Measurements from ENCODE around the gene CACNA2D4. TPM values are rescaled to one million over a fixed set of nuclear protein-coding genes. Genes with fewer than 3 reads are reported as not detected.

The CACNA2D4 gene
- polyA plus RNA-seq, 1 experiment = 0.22 TPM

GRCh38 chr12:1773937-1774655, 144.4 kb downstream of the CACNA2D4 start:
- Histone ChIP-seq H3K9me3 (ENCODE audit: control insufficient read depth, insufficient read depth, low read length) (no peaks in the 10 kb centered on the region), H3K27ac (ENCODE audit: low read depth, low read length) (no peak overlapping the region), H3K4me3 (ENCODE audit: low read depth, low read length) (no peak overlapping the region), H3K27me3 (ENCODE audit: control insufficient read depth, insufficient read depth, low read length) (no peaks in the 10 kb centered on the region)
- TF ChIP-seq, protein P1, sequence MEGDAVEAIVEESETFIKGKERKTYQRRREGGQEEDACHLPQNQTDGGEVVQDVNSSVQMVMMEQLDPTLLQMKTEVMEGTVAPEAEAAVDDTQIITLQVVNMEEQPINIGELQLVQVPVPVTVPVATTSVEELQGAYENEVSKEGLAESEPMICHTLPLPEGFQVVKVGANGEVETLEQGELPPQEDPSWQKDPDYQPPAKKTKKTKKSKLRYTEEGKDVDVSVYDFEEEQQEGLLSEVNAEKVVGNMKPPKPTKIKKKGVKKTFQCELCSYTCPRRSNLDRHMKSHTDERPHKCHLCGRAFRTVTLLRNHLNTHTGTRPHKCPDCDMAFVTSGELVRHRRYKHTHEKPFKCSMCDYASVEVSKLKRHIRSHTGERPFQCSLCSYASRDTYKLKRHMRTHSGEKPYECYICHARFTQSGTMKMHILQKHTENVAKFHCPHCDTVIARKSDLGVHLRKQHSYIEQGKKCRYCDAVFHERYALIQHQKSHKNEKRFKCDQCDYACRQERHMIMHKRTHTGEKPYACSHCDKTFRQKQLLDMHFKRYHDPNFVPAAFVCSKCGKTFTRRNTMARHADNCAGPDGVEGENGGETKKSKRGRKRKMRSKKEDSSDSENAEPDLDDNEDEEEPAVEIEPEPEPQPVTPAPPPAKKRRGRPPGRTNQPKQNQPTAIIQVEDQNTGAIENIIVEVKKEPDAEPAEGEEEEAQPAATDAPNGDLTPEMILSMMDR (IDR thresholded peaks at IDR 0.05; ENCODE audit: low read depth, low read length) = no peak
- ChIA-PET CTCF (interaction anchor here (1.3 kb wide), 1 partner anchor 17 kb away, joined by 5 read pairs; no protein-coding TSS in a partner anchor), POLR2A (no interaction called here)
- no peak for DNase-seq (ENCODE audit: low read depth, low spot score)

DNA sequence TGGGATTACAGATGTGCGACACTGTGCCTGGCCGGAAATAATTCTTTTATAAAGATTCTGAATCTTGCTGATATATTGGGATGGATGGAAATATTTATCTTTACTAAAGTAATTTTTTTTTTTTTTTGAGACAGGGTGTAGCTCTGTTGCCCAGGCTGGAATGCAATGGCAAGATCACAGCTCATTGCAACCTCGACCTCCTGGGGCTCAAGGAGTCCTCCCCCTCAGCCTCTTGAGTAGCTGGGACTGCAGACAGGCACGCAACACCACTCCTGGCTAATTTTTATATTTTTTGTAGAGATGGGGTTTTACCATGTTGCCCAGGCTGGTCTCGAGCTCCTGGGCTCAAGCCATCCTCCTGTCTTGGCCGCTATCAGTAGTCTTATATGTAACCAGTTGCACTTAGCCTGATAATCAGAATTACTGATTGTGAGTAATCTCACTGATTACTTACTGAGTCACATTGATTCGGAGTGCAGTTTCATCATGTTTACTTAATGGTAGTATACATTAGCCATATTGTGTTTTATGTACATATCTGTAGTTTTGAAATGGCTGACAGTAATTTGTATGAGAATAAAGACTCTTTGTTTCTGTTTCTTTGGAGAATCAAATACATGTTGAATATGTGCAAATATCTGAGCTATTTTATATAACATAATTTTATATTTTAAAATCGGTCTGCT, 148.5 kb downstream of the CACNA2D4 start:
- TF ChIP-seq, protein P1 (IDR thresholded peaks at IDR 0.05; ENCODE audit: low read depth, low read length) = no peak
- CTCF ChIA-PET = interaction anchor here (0.6 to 1.0 kb wide), 3 partner anchors 18 to 170 kb away, joined by 3 to 4 read pairs (median 4); no protein-coding TSS in a partner anchor
- Histone ChIP-seq H3K27me3 (ENCODE audit: control insufficient read depth, insufficient read depth, low read length) (no peaks in the 10 kb centered on the region), H3K9me3 (ENCODE audit: control insufficient read depth, insufficient read depth, low read length) (no peaks in the 10 kb centered on the region), H3K4me3 (ENCODE audit: low read depth, low read length) (no peak overlapping the region), H3K27ac (ENCODE audit: low read depth, low read length) (no peak overlapping the region)
- POLR2A ChIA-PET = interaction anchor here (0.7 to 0.9 kb wide), 2 partner anchors 12 to 78 kb away, joined by 3 read pairs; no protein-coding TSS in a partner anchor
- no peak for DNase-seq (ENCODE audit: low read depth, low spot score)

GRCh38 chr12:1768615-1769014, 149.8 kb downstream of the CACNA2D4 start:
- no peak for DNase-seq (ENCODE audit: low read depth, low spot score)
- Histone ChIP-seq H3K9me3 (ENCODE audit: control insufficient read depth, insufficient read depth, low read length) (no peaks in the 10 kb centered on the region), H3K4me3 (ENCODE audit: low read depth, low read length) (no peak overlapping the region), H3K27ac (ENCODE audit: low read depth, low read length) (no peak overlapping the region), H3K27me3 (ENCODE audit: control insufficient read depth, insufficient read depth, low read length) (no peaks in the 10 kb centered on the region)
- CTCF ChIA-PET = no interaction called here
- POLR2A ChIA-PET = no interaction called here
- TF ChIP-seq, protein P1 (IDR thresholded peaks at IDR 0.05; ENCODE audit: low read depth, low read length) = no peak

DNA sequence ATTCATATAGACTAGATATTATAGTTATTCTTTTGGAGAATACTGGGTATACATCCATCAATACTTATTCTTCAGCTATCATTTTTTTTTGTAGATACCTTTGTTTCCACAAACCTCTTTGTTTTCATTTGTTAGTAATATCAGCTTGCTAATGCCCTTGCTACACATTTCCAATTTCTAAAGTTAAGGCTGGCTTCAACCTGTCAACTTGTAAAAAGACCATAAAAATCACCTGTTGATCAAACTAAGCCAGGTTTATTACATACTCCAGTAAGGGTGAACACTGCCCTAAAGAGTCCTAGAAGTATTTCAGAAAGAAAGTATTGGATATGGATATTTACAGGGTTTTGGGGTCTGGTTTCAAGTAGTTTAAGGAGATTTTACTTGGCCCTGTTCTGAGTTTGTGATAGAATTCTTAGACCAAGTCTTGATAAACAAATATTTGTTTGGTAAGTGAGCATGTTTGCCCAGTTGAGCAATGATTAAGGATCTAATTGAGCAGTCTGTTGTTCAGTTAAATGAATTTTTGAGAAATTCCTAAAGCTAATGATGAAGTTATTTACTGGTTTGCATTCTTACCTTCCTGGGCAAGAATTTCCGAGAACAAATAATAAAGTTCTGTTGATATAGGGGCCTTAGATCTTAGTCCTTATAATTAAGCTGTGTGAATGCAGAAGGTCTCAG, 150.9 kb downstream of the CACNA2D4 start:
- TF ChIP-seq, protein P1 (IDR thresholded peaks at IDR 0.05; ENCODE audit: low read depth, low read length) = no peak
- H3K27me3 ChIP-seq (ENCODE audit: control insufficient read depth, insufficient read depth, low read length) = no peaks in the 10 kb centered on the region
- no peak for DNase-seq (ENCODE audit: low read depth, low spot score)
- no peak overlapping the region for H3K4me3 ChIP-seq (ENCODE audit: low read depth, low read length)
- no peak overlapping the region for H3K27ac ChIP-seq (ENCODE audit: low read depth, low read length)
- CTCF ChIA-PET = interaction anchor here (0.6 to 0.8 kb wide), 3 partner anchors 153 to 172 kb away, joined by 3 to 9 read pairs (median 4); no protein-coding TSS in a partner anchor
- POLR2A ChIA-PET = no interaction called here
- no peaks in the 10 kb centered on the region for H3K9me3 ChIP-seq (ENCODE audit: control insufficient read depth, insufficient read depth, low read length)

Data from AG04450 (cell line).